HG03159 (cell line): ENCODE data around the gene HCN2.

ENCODE experiments used
- ATAC-seq: cut with Tn5 transposase; IDR thresholded peaks from one replicate; pipeline ENCODE4 v1.9.1; 2021; ENCODE audit warnings: mild to moderate bottlenecking, moderate library complexity; ENCODE audit not compliant: unreplicated experiment

Gene HCN2

DNA sequence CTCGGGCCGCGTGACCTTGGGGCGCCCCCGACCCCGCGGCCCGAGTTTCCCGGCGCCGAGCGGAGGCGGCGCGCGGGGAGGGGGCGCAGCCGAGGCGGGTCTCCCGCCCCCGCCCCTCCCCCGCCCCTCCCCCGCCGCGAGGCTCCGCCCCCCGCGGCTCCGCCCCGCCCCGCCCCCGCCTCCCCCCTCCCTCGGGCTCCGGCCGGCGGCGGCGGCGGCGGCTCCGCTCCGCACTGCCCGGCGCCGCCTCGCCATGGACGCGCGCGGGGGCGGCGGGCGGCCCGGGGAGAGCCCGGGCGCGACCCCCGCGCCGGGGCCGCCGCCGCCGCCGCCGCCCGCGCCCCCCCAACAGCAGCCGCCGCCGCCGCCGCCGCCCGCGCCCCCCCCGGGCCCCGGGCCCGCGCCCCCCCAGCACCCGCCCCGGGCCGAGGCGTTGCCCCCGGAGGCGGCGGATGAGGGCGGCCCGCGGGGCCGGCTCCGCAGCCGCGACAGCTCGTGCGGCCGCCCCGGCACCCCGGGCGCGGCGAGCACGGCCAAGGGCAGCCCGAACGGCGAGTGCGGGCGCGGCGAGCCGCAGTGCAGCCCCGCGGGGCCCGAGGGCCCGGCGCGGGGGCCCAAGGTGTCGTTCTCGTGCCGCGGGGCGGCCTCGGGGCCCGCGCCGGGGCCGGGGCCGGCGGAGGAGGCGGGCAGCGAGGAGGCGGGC is at the start of gene HCN2:
Gene HCN2, plus strand, starts transcription at position 189 of the 703 bp plus-strand sequence. Its CDS starts 65 bp downstream, at position 254.
- ATAC-seq = no peak

DNA sequence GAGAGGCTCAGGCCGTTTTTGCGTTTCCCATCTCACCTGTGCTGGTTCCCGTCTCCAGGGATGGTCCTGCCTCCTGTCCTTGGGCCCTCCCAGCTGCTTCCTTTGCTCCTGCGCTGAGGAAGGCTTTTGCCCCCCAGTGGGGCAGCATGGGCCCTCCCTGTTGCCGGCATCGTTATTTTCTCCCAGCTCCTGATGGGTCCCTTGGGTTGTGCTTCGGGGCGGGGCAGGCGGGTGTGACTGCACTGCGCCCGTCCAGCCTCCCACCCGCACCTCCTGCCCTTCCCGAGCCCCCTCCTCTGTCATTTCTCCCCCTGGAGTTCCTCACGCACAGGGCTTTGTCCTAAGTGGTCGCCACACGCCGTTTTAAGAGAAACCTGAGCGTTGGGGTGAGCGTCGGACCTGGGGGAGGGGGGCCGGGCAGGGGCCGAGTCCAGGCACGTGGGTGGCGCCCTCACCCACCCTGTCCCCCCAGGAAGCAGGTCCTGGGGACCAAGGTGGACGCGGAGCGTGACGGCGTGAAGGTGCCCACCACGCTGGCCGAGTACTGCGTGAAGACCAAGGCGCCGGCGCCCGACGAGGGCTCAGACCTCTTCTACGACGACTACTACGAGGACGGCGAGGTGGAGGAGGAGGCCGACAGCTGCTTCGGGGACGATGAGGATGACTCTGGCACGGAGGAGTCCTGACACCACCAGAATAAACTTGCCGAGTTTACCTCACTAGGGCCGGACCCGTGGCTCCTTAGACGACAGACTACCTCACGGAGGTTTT is 48.6 kb upstream of the HCN2 start:
- ATAC-seq = no peak

DNA sequence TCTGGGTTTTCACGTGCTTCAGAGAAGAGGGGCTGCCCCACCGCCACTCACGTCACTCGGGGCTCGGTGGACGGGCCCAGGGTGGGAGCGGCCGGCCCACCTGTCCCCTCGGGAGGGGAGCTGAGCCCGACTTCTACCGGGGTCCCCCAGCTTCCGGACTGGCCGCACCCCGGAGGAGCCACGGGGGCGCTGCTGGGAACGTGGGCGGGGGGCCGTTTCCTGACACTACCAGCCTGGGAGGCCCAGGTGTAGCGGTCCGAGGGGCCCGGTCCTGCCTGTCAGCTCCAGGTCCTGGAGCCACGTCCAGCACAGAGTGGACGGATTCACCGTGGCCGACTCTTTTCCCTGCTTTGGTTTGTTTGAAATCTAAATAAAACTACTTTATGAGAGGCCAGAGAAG is 48.0 kb upstream of the HCN2 start:
- ATAC-seq = no peak

DNA sequence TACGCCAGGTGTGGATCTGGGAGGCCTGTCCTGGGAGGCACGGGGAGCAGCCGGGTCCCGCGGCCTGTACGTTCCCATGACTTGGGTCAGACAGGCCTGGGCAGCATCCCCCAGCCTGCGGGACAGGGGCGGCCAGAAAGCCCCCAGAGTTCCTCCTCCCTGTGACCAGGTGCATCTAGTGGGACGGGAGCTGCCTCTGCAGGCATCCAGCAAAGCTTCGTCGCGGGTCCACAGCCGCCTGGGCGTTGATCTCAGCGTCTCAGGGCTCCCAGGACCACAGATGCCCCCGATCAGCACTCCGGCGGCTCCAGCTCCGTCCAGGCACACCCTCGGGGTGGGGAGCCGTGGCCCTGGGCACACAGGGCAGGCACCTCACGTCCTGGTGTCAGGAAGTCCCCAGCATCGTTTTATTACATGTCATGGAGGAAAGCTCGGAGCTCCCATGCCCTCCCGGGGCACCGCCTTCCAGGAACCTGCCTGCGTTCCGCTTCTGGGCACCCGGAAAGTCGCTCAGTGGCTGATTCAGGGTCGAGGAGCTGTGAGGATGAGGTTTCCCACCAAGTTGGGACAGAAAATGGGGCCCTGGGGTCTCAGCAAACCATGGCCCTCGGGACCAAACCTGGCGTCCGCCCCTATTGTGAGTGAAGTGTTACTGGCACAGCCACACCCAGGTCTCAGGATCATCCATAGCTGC is 47.4 kb upstream of the HCN2 start:
- ATAC-seq = no peak

DNA sequence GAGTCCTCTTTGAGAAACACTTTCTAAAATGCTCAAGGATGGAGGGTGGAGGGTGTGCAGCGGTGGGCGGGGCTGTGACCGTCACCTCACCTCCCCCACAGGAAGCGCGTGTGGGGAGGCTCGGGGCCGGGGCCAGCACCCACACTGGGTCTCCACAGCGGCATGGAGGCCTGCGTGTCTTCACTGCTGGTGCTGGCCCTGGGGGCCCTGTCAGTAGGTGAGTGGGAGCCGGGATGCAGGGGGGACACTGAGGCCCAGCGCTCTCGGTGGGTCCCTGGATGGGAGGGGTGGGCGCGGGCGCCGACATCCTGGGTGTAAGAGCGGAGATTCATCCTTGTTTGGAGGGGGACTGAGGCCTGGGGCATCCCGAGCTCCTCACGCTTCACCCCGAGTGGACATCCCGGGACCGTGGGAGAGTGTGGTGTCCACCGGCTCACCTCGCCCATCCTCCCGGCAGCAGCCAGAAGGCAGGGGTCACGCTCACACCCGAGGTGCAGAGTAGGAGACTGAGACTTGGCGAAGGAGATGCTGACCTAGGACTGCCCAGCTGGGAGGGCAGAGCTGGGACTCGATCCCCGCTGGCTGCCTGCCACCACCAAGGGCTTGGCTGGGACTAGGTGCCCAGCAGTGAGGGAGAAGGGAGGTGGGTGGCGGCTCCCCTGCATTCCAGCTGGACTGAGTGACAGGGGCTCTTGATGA is 45.6 kb upstream of the HCN2 start, which contains the start of gene GZMM:
Gene GZMM, plus strand, starts transcription at position 144 of the 699 bp plus-strand sequence. Its CDS starts 19 bp downstream, at position 163.
- ATAC-seq = no peak

DNA sequence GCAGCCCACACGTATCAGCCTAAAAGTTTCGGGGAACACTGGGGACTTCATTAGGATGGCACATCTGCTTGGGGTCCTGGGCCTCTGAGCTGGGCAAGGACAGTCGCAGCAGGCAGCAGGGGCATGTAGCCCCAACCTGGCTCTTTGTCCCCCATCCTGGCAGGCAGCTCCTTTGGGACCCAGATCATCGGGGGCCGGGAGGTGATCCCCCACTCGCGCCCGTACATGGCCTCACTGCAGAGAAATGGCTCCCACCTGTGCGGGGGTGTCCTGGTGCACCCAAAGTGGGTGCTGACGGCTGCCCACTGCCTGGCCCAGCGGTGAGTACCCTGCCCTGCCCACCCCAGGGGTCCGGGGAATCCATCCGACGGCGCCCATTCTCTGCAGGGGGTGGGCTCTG is 42.6 kb upstream of the HCN2 start:
- ATAC-seq = no peak

DNA sequence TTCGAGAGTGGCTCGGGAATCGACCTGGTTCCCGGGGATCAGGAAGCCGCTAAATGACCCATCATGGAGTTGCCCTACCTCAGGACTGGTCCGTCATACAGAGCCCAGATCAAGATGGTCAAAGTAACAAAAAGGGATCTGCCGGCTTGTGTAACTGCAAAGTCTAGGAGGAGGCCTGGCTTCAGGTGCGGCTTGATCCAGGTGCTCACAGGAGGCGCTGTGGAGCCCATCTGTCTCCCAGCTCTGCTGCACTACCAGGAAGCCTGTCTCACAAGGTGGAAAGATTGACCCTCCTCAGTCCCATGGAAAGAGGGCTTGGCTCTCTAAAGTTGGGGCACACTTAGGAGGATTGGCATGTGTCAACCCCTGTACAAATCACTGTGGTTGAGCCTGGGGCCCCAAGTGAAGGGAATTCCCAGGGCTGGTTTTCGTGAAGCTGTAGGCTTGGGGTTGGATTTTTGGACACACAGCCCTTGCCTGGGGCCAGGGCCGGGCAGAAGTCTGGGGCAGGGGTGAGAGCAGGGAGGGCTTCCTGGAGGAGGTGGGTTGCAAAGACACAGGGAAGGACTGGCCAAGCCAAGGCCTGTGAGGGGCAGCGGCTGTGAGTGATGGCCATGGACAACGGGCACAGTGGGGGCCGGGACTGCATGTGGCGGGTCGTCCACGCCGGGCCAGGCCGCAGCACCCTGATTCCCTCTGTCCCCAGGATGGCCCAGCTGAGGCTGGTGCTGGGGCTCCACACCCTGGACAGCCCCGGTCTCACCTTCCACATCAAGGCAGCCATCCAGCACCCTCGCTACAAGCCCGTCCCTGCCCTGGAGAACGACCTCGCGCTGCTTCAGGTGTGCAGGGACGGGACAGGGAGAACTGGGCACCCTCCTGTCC is 41.6 kb upstream of the HCN2 start:
- no peak for ATAC-seq

DNA sequence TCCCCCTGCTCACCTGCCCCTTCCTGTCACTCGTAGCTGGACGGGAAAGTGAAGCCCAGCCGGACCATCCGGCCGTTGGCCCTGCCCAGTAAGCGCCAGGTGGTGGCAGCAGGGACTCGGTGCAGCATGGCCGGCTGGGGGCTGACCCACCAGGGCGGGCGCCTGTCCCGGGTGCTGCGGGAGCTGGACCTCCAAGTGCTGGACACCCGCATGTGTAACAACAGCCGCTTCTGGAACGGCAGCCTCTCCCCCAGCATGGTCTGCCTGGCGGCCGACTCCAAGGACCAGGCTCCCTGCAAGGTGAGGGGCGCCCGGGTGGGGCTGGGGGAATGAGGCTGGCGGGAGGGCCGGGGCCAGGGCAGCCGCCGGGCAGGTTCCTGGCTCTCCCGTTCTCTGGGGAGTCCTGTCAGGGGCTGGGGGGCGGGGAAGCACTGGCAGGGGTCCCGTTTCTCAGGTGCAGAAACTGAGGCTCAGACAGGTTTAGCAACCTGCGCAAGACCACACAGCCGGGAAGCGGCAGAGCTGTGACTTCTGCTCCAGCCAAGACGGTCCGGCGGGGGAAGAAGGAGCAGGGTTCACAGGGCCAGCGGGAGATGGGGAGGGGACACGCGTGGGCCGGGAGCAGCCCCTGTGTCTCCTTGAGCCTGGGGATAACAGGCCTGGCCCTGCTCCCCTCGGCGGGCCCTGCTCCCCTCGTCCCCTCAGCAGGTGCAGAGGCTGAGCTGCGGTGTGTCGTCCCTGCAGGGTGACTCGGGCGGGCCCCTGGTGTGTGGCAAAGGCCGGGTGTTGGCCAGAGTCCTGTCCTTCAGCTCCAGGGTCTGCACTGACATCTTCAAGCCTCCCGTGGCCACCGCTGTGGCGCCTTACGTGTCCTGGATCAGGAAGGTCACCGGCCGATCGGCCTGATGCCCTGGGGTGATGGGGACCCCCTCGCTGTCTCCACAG is 40.5 kb upstream of the HCN2 start:
- no peak for ATAC-seq

DNA sequence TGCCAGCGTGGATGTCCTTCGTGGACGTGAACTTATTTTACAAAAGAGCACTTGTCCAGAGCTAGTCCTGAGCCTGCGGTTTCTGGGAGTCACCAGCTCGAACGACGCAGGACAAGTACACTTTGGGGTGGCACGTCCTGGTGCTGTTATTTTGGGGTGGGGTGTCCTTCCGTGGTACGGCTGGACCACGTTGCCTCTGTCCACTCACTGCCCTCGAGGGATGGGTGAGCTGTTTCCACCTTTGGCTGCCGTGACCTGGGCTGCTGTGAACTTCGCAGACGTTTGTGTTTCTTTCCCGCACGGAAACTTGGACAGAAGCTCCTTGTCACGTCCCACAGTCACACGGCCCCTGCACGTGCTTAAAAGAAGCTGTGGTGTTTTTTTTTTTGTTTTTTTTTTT is 34.9 kb upstream of the HCN2 start:
- ATAC-seq = no peak

DNA sequence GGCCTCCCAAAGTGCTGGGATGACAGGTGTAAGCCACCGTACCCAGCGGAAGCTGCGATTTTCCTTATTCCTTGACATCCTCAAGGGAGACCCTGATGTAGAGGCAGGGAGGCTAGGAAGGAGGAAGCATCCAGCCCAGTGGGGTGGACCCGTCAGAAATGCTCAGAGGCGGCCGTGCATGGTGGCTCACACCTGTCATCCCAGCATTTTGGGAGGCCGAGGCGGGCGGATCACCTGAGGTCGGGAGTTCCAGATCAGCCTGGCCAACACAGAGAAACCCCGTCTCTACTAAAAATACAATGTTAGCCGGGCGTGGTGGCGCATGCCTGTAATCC is 34.2 kb upstream of the HCN2 start:
- ATAC-seq = no peak

DNA sequence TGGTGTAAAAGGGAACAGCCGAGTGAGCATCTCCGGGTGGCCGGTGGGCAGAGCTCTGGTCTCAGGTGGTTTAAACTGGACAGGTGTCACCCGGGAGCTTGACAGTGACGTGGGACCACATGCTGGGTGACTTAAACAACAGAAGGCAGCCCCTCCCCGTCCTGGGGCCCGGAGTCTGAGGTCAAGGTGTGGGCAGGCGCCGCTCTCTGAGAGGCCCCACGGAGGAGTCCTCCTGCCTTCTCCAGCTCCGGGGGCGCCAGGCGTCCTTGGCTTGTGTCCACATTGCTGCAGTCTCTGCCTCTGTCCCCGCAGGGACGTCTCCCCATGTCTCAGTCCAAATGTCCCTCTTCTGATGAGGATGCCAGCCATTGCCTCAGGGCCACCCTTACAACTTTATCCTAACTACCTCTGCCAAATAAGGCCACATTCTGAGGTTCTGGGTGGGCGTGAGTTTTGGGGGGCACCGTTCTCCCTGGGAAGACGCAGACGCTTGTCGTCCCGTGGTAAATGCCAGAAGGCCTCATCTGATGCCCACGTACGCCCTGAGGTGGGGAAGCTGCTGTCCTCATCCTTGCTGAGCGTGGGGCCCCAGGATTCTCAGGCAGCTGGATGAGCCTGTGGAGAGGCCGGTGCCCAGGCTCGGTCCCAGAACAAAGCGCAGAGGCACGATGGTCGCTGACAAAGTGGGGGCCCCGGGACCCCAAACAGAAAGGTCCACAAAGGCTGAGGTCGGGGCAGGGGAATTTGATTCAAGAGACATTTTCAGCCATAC is 32.9 kb upstream of the HCN2 start:
- ATAC-seq = no peak

DNA sequence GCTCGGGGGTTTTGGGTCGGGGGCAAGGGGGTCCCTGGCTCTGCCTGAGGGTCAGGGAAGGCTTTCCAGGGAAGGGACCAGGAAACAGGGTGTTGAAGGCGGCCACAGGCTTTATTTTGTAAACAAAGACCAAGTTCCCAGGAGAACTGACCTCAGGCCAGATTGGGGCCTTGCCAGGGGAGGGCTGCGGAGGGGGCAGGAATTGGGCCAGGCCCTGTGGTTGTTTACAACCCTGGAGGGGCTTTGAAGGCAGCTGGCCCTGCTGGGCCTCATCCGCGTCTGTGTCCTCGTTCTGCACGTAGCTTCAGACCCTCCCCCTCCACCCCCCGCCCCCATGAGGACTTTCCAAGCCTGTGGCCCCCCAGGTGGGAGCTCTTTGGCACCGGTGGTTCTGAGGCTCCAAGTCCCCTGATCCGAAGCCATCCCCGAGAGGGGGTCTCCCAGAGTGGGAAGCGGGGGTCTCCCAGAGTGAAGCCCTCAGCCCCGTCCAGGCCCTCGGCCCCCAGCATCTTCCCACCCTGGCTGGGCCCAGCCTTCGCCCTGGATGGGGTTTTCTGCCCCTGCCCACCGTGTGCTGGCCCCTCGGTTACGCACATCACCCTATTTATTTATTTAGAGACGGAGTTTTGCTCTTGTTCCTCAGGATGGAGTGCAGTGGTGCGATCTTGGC is 30.8 kb upstream of the HCN2 start:
- no peak for ATAC-seq

DNA sequence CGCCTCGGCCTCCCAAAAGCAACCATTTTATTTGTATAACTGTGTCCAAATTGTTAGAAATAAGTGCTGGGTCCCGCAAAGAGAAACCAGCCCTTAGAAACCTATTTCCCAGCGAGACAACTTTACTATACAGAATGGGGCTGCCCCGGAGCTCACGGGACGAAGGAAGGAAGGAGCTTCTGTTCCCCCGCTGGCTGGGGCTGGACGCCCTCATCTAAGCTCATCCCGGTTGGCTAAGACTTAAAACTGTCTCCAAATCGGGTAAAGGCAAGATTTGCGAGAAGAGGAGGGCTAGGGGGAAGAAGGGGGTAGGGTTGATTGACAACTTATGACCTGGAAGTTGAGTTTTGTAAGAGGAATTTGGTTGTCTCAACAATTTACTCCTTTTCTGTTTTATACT is 29.6 kb upstream of the HCN2 start:
- no peak for ATAC-seq

DNA sequence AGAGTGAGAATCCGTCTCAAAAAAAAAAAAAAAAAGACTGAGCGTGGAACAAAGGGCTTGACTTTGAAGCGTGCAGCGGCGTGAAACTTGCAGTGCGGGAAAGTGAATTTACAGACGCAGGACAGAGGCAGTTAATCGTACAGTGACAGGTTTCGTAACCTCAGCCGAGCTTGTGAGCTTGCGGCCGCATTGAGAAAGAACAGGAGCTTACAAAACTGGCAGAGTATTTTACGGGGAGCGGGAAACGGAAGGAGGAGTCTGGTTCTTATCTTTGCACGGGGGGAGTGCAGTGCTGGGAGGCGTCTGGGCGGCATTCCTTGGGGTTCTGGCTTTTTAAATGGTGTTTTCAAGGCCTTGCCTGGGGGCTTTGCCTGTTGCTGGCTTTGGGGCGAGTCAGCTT is 23.3 kb upstream of the HCN2 start:
- ATAC-seq = no peak

DNA sequence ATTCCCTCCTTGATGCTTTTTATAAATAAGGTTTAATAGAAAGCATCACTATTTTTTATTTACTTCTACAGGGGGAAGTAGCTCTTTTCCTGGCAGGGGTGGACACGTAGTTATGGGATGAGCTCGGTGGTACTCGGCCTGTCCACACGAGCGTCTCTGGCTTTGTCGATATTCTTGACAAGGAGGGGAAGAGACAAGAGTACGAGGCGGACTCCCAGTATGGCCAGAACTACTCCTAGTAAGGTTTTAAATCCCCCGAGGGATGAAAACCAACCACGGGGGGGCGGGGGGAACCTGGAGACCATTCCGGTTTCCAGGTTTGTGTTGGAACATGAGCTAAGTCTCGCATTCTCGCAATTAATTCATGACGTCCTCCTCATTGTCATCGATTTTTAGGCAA is 22.8 kb upstream of the HCN2 start:
- ATAC-seq = no peak

DNA sequence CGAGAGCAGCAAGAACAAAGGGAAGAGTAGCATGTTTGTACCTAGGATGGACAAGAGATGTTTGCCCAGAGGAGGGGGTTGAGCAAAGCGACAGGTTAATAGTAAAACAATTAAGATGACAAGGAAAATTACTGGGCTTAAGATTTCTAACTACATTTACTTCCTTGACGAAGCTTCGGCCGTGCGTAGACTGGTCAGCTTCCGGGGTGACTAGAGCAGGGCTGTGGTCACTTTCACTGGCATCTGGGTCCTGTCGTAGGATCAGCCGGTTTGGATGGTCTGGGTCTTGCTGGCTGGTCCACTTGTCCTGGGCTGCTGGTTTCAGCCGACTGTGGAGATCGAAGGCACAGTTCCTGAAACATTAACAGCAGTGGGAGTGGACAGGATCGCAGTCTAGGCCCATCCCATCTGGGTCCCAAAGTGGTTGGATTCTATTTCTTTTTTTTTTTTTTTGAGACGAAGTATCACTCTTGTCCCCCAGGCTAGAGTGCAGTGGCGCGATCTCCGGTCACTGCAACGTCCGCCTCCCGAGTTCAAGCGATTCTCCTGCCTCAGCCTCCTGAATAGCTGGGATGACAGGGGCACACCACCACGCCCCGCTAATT is 22.3 kb upstream of the HCN2 start:
- no peak for ATAC-seq

DNA sequence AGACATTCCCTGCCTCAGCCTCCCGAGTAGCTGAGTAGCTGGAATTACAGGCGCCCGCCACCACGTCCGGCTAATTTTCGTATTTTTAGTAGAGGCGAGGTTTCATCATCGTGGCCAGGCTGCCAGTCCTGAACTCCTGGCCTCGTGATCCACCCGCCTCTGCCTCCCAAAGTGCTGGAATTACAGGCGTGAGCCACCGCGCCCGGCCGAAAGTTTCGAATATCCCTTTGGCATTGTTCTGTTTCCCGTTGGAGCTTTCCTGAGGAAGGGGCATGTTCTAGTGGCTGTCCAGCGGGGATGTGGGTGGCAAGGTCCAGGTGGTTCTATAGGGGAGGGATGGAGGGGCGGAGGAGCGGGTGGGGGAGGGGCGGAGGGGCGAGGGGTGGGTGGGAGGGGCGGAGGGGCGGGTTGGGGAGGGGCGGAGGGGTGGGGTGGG is 19.4 kb upstream of the HCN2 start:
- ATAC-seq = no peak
